ENCODE data around the gene GABRP.

GABRP gene

GRCh38 chr5:170861917-170862766 is 78.6 kb downstream of the GABRP start, which contains the start of gene RANBP17:
TSS of gene RANBP17 (plus strand) at chr5:170862018.
- DNase-seq = no peak

GRCh38 chr5:170863646-170864045 is 80.1 kb downstream of the GABRP start:
- DNase-seq = no peak
